BE2C (cell line): ENCODE measurements around the gene TPSAB1.
A peak's percentile ranks its signal among the peaks of the same experiment; 100 is the strongest.

ENCODE experiments used
- DNase-seq: peaks from one replicate; pipeline ENCODE4 v3.0.0-alpha.2; 2020
- H3K27me3 ChIP-seq: fragments of 250-450 bp; sonication (Bioruptor Pico); 2 replicates; pipeline ENCODE4 v1.5.1; 2020; ENCODE audit warnings: mild to moderate bottlenecking
- H3K36me3 ChIP-seq: fragments of 250-450 bp; sonication (Bioruptor Pico); 2 replicates; pipeline ENCODE4 v1.5.1; 2020; ENCODE audit warnings: mild to moderate bottlenecking
- H3K4me1 ChIP-seq: fragments of 250-450 bp; sonication (Bioruptor Pico); 2 replicates; pipeline ENCODE4 v1.5.1; 2020
- H3K4me3 ChIP-seq: 2 replicates; pipeline ENCODE4 v1.5.1; 2011; ENCODE audit warnings: low read depth, low read length
- H3K9me3 ChIP-seq: fragments of 250-450 bp; sonication (Bioruptor Pico); 2 replicates; pipeline ENCODE4 v1.5.1; 2020
- TF ChIP-seq, protein P1 (sequence below): IDR thresholded peaks from 2 replicates; pipeline ENCODE4 v1.5.1; 2012; ENCODE audit warnings: mild to moderate bottlenecking, low read depth, low read length

Gene TPSAB1

GRCh38 chr16:1261131-1261892 is 20.8 kb downstream of the TPSAB1 start:
- peak; percentile 73 for DNase-seq
- TF ChIP-seq, protein P1, sequence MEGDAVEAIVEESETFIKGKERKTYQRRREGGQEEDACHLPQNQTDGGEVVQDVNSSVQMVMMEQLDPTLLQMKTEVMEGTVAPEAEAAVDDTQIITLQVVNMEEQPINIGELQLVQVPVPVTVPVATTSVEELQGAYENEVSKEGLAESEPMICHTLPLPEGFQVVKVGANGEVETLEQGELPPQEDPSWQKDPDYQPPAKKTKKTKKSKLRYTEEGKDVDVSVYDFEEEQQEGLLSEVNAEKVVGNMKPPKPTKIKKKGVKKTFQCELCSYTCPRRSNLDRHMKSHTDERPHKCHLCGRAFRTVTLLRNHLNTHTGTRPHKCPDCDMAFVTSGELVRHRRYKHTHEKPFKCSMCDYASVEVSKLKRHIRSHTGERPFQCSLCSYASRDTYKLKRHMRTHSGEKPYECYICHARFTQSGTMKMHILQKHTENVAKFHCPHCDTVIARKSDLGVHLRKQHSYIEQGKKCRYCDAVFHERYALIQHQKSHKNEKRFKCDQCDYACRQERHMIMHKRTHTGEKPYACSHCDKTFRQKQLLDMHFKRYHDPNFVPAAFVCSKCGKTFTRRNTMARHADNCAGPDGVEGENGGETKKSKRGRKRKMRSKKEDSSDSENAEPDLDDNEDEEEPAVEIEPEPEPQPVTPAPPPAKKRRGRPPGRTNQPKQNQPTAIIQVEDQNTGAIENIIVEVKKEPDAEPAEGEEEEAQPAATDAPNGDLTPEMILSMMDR, result no peak
- no peaks in the 10 kb centered on the region for H3K36me3 ChIP-seq
- no peak overlapping the region for H3K4me3 ChIP-seq
- peaks cover 80% of the 10 kb centered on the region for H3K27me3 ChIP-seq
- H3K4me1 ChIP-seq, result no peaks in the 10 kb centered on the region
- H3K9me3 ChIP-seq, result no peaks in the 10 kb centered on the region

DNA sequence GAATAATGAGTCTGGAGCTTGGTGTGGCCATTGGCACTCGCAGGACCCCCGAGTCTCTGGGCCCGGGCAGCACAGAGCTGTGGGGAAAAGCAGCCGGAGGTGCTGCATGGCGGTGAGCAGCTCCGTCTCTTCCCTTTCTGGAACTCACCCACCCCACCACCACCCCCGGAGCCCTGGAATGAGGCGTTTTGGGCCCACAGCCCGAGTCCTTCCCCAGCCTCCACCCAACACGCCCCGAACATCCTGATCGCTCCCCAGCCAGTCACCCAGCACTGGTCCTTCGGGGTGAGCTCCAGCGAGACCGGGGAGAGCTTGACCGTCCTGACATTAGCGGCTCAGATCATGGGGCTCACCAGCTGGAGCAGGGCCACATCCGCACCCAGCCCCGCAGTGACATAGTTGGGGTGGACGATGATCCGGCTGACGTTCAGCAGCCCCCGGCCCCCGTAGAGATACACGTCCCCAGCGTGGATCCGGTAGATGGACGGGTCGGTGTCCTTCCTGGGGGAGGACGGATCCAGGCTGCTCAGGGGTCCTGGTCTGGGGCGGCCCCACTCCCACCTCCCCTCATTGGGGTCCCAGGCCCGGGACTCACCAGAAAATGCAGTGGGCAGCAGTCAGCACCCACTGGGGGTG is 21.8 kb downstream of the TPSAB1 start:
- TF ChIP-seq, protein P1, result no peak
- peaks cover 84% of the 10 kb centered on the region for H3K27me3 ChIP-seq
- DNase-seq, result no peak
- H3K4me3 ChIP-seq, result no peak overlapping the region
- H3K36me3 ChIP-seq, result no peaks in the 10 kb centered on the region
- H3K4me1 ChIP-seq, result no peaks in the 10 kb centered on the region
- H3K9me3 ChIP-seq, result peaks cover 4% of the 10 kb centered on the region; the same call in 1 of the 2 replicates

DNA sequence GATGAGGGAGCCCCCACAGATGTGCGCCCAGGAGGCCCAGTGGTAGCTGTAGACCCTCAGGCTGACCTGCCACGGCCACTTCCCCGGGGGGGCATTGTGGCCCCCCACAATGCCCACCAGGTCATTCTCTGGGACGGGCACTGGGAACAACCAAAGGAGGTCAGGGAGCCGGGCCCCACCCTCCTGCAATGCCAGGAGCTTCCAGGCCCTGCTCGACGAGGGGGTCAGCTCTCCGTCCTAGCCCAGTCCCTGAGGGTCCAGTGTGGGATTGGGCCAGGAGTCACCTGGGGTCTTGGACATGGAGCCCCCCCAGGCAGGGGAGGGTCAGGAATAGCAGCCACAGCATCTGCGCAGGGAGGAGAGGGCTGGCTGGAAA is 22.3 kb downstream of the TPSAB1 start:
- Histone ChIP-seq H3K9me3 (peaks cover 4% of the 10 kb centered on the region; the same call in 1 of the 2 replicates), H3K36me3 (no peaks in the 10 kb centered on the region), H3K4me3 (no peak overlapping the region), H3K4me1 (no peaks in the 10 kb centered on the region), H3K27me3 (peaks cover 84% of the 10 kb centered on the region)
- TF ChIP-seq, protein P1, result no peak
- DNase-seq, result no peak

- Histone ChIP-seq H3K4me3 (no peak overlapping the region), H3K27me3 (peaks cover 82% of the 10 kb centered on the region), H3K4me1 (no peaks in the 10 kb centered on the region), H3K36me3 (no peaks in the 10 kb centered on the region), H3K9me3 (peaks cover 4% of the 10 kb centered on the region; the same call in 1 of the 2 replicates)
- DNase-seq, result no peak
- TF ChIP-seq, protein P1, result no peak
Observed at GRCh38 chr16:1263591-1264344, 23.3 kb downstream of the TPSAB1 start.

DNA sequence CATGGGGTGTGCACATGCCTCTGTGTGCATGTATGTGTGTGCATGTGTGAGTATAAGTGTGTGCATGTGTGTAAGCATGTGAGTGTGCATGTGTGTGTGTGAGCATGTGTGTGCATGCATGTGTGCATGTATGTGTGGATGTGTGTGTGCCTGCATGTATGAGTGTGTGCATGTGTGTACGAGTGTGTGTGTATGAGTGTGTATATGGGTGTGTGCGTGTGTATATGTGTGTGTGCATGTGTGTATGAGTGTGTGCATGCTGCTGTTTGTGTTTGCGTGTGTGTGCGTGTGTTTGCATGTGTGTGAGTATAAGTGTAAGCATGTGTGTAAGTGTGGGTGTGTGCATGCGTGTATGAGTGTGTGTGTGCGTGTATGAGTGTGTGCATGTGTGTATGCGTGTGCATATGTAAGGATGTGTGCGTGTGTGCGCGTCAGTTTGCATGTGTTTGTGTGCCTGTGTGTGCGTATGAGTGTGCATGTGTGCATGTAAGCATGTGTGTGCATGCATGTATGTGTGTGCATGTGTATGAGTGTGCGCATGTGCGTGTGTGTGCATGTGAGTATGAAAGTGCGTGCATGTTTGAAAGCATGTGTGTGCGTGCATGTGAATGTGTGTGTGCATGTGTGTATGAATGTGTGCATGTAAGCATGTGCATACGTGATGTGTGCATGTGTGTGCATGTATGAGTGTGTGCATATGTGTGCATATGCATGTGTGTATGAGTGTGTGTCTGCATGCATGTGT is 24.0 kb downstream of the TPSAB1 start:
- TF ChIP-seq, protein P1, result no peak
- peaks cover 4% of the 10 kb centered on the region; the same call in 1 of the 2 replicates for H3K9me3 ChIP-seq
- DNase-seq, result no peak
- no peak overlapping the region for H3K4me3 ChIP-seq
- H3K27me3 ChIP-seq, result peaks cover 79% of the 10 kb centered on the region
- H3K36me3 ChIP-seq, result no peaks in the 10 kb centered on the region
- H3K4me1 ChIP-seq, result no peaks in the 10 kb centered on the region
